HepG2 (cell line): ENCODE data around the gene ZNF287. TPM values are rescaled to one million over a fixed set of nuclear protein-coding genes. Genes with fewer than 3 reads are reported as not detected.

Source experiments
- CCDC6 ChIP-seq: sonication (generic); formaldehyde crosslinking; IDR thresholded peaks from 2 replicates; pipeline ENCODE4 v1.8.1; 2022; ENCODE audit warnings: mild to moderate bottlenecking, missing genetic modification reagents, moderate library complexity
- ELK4 ChIP-seq: sonication (generic); formaldehyde crosslinking; IDR thresholded peaks from 2 replicates; pipeline ENCODE4 v1.9.0; 2021; ENCODE audit warnings: missing genetic modification reagents, borderline replicate concordance
- FOXO1 ChIP-seq: sonication (generic); formaldehyde crosslinking; IDR thresholded peaks from 2 replicates; pipeline ENCODE4 v1.4.0; 2020; ENCODE audit warnings: missing genetic modification reagents
- HOXA7 ChIP-seq: sonication (generic); formaldehyde crosslinking; IDR thresholded peaks from 2 replicates; pipeline ENCODE4 v1.8.1; 2022; ENCODE audit warnings: mild to moderate bottlenecking, missing genetic modification reagents, moderate library complexity
- MED1 ChIP-seq: sonication (generic); formaldehyde crosslinking; IDR thresholded peaks from 2 replicates; pipeline ENCODE4 v1.4.0; 2020; ENCODE audit warnings: missing genetic modification reagents
- NFIC ChIP-seq: IDR thresholded peaks from 2 replicates; pipeline ENCODE4 v1.6.1; 2012; ENCODE audit warnings: mild to moderate bottlenecking, low read length, inconsistent platforms
- NRL ChIP-seq: sonication (generic); formaldehyde crosslinking; IDR thresholded peaks from 2 replicates; pipeline ENCODE4 v1.5.0; 2020; ENCODE audit warnings: missing genetic modification reagents, mild to moderate bottlenecking, moderate library complexity, borderline replicate concordance
- POLR2G ChIP-seq: fragments of 200-400 bp; formaldehyde crosslinking; IDR thresholded peaks from 2 replicates; pipeline ENCODE4 v1.6.1; 2018; ENCODE audit warnings: mild to moderate bottlenecking, low read depth, low read length, moderate library complexity
- RARG ChIP-seq: sonication (generic); formaldehyde crosslinking; IDR thresholded peaks from 2 replicates; pipeline ENCODE4 v1.4.0; 2020; ENCODE audit warnings: low read depth, mild to moderate bottlenecking, missing genetic modification reagents
- SIX4 ChIP-seq: sonication (generic); formaldehyde crosslinking; IDR thresholded peaks from 2 replicates; pipeline ENCODE4 v1.4.0; 2020; ENCODE audit warnings: missing genetic modification reagents
- ZBTB21 ChIP-seq: sonication (generic); formaldehyde crosslinking; IDR thresholded peaks from 2 replicates; pipeline ENCODE4 v1.4.0; 2020; ENCODE audit warnings: missing genetic modification reagents
- ZNF251 ChIP-seq: sonication (generic); formaldehyde crosslinking; IDR thresholded peaks from 2 replicates; pipeline ENCODE4 v1.9.0; 2021; ENCODE audit warnings: mild to moderate bottlenecking, missing genetic modification reagents
- polyA plus RNA-seq, 8 experiments: library from polyadenylated mRNA; depleted of rRNA in 3 of 8; stranded (reverse) in 7 of 8; unstranded in 1 of 8; fragments of >200 nt; fragmentation: Illumina TruSeq in 4 of 8; extraction: Trizol in 4 of 8; gene quantifications; 2 replicates each; pipeline versions ENCODE4 v1.2.1 to v1.2.3, GENCODE V29; 2011 to 2016; ENCODE audit warnings: low read depth in 4 of 8, missing spikeins in 1 of 8, mixed read lengths in 1 of 8; ENCODE audit not compliant: insufficient read depth in 1 of 8
- total RNA-seq, 5 experiments: library from RNA; depleted of rRNA; stranded (reverse); fragments of >200 nt; fragmentation: Illumina TruSeq; extraction: Trizol; gene quantifications; 2 replicates each; pipeline ENCODE4 v1.2.3, GENCODE V29; 2016; ENCODE audit warnings: low read depth in 1 of 5
- TF ChIP-seq, protein P1 (sequence below): sonication (generic); formaldehyde crosslinking; IDR thresholded peaks from 2 replicates; pipeline ENCODE4 v1.5.0; 2020; ENCODE audit warnings: mild to moderate bottlenecking, missing genetic modification reagents, moderate library complexity
- TF ChIP-seq, protein P2 (sequence below): IDR thresholded peaks from 2 replicates; pipeline ENCODE4 v1.6.1; 2018; ENCODE audit warnings: missing genetic modification reagents, mild to moderate bottlenecking, missing compliant biosample characterization
- TF ChIP-seq, protein P3 (sequence below): sonication (generic); formaldehyde crosslinking; IDR thresholded peaks from 2 replicates; pipeline ENCODE4 v1.4.0; 2020; ENCODE audit warnings: missing genetic modification reagents, mild to moderate bottlenecking, borderline replicate concordance
- TF ChIP-seq, protein P4 (sequence below): sonication (generic); formaldehyde crosslinking; IDR thresholded peaks from 2 replicates; pipeline ENCODE4 v1.5.0; 2020; ENCODE audit warnings: mild to moderate bottlenecking, missing genetic modification reagents, borderline replicate concordance

ZNF287 gene
- total and polyA plus RNA-seq, 2 of the 13 experiments (the other 11 are each of a cell fraction or from before 2014, with no cell fraction given) = 0.21 TPM; not detected in 1

DNA sequence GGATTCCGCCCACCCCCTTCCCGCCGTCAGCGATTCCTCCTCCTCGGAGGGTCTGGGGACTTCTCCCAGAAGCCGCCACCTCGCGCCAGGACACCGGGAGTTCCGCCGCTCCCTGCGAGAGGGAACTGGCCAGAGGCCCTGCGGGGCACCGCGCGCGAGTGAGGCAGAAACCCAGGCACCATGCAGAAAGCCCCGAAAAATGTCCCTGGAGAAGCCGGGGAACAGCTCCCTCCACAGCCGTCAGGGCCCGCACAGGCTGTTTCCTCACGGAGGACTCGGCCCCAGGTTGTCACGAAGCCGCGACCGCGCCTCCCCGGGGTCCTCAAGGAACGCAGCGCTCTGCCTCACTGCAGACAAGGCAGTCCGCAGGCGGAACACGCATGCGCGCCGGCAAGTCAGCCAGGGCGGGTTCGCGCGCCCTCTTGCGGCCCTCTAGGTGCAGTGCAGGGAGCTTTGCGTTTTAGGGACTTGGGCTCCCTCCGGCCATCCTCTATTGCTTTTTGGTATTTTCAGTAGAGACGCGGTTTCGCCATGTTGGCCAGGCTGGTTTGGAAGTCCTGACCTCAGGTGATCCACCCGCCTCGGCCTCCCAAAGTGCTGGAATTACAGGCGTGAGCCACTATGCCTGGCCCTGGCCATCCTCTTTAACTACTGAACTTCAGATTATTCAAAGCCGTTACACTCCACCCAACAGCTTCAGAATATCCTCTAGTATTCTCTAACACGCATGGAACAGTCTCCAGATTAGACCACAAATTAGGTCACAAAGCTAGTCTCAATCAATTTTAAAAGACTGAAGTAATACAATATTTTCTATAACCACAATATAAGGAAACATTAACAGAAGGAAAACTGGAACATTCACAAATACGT is 20.3 kb upstream of the ZNF287 start (continued):
- TF ChIP-seq, protein P1, sequence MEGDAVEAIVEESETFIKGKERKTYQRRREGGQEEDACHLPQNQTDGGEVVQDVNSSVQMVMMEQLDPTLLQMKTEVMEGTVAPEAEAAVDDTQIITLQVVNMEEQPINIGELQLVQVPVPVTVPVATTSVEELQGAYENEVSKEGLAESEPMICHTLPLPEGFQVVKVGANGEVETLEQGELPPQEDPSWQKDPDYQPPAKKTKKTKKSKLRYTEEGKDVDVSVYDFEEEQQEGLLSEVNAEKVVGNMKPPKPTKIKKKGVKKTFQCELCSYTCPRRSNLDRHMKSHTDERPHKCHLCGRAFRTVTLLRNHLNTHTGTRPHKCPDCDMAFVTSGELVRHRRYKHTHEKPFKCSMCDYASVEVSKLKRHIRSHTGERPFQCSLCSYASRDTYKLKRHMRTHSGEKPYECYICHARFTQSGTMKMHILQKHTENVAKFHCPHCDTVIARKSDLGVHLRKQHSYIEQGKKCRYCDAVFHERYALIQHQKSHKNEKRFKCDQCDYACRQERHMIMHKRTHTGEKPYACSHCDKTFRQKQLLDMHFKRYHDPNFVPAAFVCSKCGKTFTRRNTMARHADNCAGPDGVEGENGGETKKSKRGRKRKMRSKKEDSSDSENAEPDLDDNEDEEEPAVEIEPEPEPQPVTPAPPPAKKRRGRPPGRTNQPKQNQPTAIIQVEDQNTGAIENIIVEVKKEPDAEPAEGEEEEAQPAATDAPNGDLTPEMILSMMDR (CRISPR knock-in tag) = peak; percentile 95
- TF ChIP-seq MED1 (CRISPR knock-in tag) = no peak
- no peak for TF ChIP-seq SIX4 (CRISPR knock-in tag)
- TF ChIP-seq CCDC6 = peak; percentile 25; the same call in 1 of the 2 replicates
- no peak for TF ChIP-seq ZBTB21 (CRISPR knock-in tag)
- TF ChIP-seq, protein P2, sequence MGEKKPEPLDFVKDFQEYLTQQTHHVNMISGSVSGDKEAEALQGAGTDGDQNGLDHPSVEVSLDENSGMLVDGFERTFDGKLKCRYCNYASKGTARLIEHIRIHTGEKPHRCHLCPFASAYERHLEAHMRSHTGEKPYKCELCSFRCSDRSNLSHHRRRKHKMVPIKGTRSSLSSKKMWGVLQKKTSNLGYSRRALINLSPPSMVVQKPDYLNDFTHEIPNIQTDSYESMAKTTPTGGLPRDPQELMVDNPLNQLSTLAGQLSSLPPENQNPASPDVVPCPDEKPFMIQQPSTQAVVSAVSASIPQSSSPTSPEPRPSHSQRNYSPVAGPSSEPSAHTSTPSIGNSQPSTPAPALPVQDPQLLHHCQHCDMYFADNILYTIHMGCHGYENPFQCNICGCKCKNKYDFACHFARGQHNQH (CRISPR knock-in tag) = no peak
- TF ChIP-seq RARG (CRISPR knock-in tag) = no peak
- TF ChIP-seq, protein P3, sequence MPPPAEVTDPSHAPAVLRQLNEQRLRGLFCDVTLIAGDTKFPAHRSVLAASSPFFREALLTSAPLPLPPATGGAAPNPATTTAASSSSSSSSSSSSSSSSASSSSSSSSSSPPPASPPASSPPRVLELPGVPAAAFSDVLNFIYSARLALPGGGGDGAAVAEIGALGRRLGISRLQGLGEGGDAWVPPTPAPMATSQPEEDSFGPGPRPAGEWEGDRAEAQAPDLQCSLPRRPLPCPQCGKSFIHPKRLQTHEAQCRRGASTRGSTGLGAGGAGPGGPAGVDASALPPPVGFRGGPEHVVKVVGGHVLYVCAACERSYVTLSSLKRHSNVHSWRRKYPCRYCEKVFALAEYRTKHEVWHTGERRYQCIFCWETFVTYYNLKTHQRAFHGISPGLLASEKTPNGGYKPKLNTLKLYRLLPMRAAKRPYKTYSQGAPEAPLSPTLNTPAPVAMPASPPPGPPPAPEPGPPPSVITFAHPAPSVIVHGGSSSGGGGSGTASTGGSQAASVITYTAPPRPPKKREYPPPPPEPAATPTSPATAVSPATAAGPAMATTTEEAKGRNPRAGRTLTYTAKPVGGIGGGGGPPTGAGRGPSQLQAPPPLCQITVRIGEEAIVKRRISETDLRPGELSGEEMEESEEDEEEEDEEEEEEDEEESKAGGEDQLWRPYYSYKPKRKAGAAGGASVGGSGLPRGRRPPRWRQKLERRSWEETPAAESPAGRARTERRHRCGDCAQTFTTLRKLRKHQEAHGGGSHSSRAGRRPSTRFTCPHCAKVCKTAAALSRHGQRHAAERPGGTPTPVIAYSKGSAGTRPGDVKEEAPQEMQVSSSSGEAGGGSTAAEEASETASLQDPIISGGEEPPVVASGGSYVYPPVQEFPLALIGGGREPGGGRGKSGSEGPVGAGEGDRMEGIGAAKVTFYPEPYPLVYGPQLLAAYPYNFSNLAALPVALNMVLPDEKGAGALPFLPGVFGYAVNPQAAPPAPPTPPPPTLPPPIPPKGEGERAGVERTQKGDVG (CRISPR knock-in tag) = no peak; the same call in 1 of the 2 replicates
- no peak for TF ChIP-seq ZNF251 (CRISPR knock-in tag)
- TF ChIP-seq HOXA7 (CRISPR knock-in tag) = no peak
- no peak for TF ChIP-seq ELK4 (CRISPR knock-in tag)
- no peak for TF ChIP-seq NFIC
- peak; percentile 77; the same call in 1 of the 2 replicates for TF ChIP-seq NRL (CRISPR knock-in tag)
- TF ChIP-seq POLR2G = peak; percentile 49; the same call in 1 of the 2 replicates
- TF ChIP-seq, protein P4, sequence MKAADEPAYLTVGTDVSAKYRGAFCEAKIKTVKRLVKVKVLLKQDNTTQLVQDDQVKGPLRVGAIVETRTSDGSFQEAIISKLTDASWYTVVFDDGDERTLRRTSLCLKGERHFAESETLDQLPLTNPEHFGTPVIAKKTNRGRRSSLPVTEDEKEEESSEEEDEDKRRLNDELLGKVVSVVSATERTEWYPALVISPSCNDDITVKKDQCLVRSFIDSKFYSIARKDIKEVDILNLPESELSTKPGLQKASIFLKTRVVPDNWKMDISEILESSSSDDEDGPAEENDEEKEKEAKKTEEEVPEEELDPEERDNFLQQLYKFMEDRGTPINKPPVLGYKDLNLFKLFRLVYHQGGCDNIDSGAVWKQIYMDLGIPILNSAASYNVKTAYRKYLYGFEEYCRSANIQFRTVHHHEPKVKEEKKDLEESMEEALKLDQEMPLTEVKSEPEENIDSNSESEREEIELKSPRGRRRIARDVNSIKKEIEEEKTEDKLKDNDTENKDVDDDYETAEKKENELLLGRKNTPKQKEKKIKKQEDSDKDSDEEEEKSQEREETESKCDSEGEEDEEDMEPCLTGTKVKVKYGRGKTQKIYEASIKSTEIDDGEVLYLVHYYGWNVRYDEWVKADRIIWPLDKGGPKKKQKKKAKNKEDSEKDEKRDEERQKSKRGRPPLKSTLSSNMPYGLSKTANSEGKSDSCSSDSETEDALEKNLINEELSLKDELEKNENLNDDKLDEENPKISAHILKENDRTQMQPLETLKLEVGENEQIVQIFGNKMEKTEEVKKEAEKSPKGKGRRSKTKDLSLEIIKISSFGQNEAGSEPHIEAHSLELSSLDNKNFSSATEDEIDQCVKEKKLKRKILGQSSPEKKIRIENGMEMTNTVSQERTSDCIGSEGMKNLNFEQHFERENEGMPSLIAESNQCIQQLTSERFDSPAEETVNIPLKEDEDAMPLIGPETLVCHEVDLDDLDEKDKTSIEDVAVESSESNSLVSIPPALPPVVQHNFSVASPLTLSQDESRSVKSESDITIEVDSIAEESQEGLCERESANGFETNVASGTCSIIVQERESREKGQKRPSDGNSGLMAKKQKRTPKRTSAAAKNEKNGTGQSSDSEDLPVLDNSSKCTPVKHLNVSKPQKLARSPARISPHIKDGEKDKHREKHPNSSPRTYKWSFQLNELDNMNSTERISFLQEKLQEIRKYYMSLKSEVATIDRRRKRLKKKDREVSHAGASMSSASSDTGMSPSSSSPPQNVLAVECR (CRISPR knock-in tag) = peak; percentile 60
- TF ChIP-seq FOXO1 (CRISPR knock-in tag) = peak; percentile 39; the same call in 1 of the 2 replicates
